Peyer's patch (tissue), 4 donors: ENCODE results near the gene TM6SF1.

Source experiments
- POLR2A ChIP-seq, 2 donors: fragments of 450-650 bp; IDR thresholded peaks; one replicate each; pipeline ENCODE4 v1.5.1; 2017; ENCODE audit warnings: antibody characterized with exemption in 2 of 2, mild to moderate bottlenecking in 2 of 2, moderate library complexity in 2 of 2
- TF ChIP-seq, protein P1 (sequence below), 6 experiments: fragments of 450-650 bp in 4 of 6; fragments of 200-600 bp in 2 of 6; sonication (generic) in 1 of 6; IDR thresholded peaks; one replicate each; pipeline ENCODE4 v1.5.1; 2017 to 2019; ENCODE audit warnings: antibody characterized with exemption in 6 of 6, mild to moderate bottlenecking in 3 of 6, moderate library complexity in 1 of 6

GRCh38 chr15:83066734-83067637 lies 40.5 kb upstream of the TM6SF1 start, which contains the start of gene BTBD1:
- TF ChIP-seq, protein P1, sequence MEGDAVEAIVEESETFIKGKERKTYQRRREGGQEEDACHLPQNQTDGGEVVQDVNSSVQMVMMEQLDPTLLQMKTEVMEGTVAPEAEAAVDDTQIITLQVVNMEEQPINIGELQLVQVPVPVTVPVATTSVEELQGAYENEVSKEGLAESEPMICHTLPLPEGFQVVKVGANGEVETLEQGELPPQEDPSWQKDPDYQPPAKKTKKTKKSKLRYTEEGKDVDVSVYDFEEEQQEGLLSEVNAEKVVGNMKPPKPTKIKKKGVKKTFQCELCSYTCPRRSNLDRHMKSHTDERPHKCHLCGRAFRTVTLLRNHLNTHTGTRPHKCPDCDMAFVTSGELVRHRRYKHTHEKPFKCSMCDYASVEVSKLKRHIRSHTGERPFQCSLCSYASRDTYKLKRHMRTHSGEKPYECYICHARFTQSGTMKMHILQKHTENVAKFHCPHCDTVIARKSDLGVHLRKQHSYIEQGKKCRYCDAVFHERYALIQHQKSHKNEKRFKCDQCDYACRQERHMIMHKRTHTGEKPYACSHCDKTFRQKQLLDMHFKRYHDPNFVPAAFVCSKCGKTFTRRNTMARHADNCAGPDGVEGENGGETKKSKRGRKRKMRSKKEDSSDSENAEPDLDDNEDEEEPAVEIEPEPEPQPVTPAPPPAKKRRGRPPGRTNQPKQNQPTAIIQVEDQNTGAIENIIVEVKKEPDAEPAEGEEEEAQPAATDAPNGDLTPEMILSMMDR (IDR thresholded peaks at IDR 0.05): peak in 3 of 6 experiments; percentile 4 to 5 (median 4)
- TF ChIP-seq POLR2A (IDR thresholded peaks at IDR 0.05): peak; percentile 90 to 93
